Activated CD4-positive, alpha-beta memory T cell treated with anti-CD3 and anti-CD28 coated beads for 36 hours (primary cell): Measurements from ENCODE around the gene PGGT1B. TPM values are rescaled to one million over a fixed set of nuclear protein-coding genes. Genes with fewer than 3 reads are reported as not detected.
A peak's percentile ranks its signal among the peaks of the same experiment; 100 is the strongest.

Source experiments
- CTCF ChIA-PET: fragments of 350-600 bp; sonication (Branson Sonifier 250); formaldehyde crosslinking; loops from one replicate; lab custom pipeline; 2021; ENCODE audit warnings: antibody characterized with exemption, inconsistent platforms; lab: Charles Lee
- POLR2A ChIA-PET: fragments of 350-600 bp; sonication (Branson Sonifier 250); formaldehyde crosslinking; loops from one replicate; lab custom pipeline; 2021; ENCODE audit warnings: antibody characterized with exemption; lab: Charles Lee
- DNase-seq: peaks from one replicate; pipeline ENCODE4 v3.0.0-alpha.2; 2020
- H3K27ac Mint-ChIP-seq: one replicate; pipeline ENCODE4 v1.8.0; 2021; ENCODE audit warnings: mixed read lengths
- H3K27me3 Mint-ChIP-seq: one replicate; pipeline ENCODE4 v1.8.0; 2021; ENCODE audit warnings: mixed read lengths
- H3K36me3 Mint-ChIP-seq: one replicate; pipeline ENCODE4 v1.8.0; 2021; ENCODE audit warnings: mixed read lengths
- H3K4me1 Mint-ChIP-seq: one replicate; pipeline ENCODE4 v1.8.0; 2021; ENCODE audit warnings: low read depth, mixed read lengths
- H3K4me3 Mint-ChIP-seq: one replicate; pipeline ENCODE4 v1.8.0; 2021; ENCODE audit warnings: mild to moderate bottlenecking, mixed read lengths
- H3K9me3 Mint-ChIP-seq: one replicate; pipeline ENCODE4 v1.8.0; 2021; ENCODE audit warnings: mixed read lengths
- intact Hi-C: fragments of 100-400 bp; cut with micrococcal nuclease; formaldehyde crosslinking; loops from one replicate; pipeline ENCODE4 v1.15.1; 2023
- total RNA-seq, 2 experiments: library from RNA; stranded (reverse); gene quantifications; one replicate each; pipeline ENCODE4 v1.2.3, GENCODE V29; 2021

PGGT1B gene
- total RNA-seq, 2 experiments from 2014 or later, result 38.7 TPM

DNA sequence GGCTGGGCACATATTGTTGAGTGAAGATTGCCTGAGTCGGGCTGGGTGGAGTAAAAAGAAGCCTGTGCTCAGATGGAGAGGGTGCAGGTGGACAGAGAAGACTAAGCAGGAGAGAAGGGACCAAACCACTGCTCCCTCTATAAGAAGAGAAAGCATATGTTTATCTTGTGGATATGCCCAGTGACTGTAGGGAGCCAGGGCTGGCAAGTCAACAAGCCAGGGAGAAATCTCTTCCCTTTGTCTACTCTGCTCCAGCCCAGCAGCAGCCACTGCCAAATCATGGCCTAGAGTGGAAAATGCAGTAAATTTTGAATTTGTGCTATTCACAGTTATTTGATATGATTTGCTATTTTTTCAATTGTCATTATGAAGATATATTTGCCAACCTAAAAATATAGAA lies 59.7 kb downstream of the PGGT1B start:
- no peak for DNase-seq
- H3K9me3 Mint-ChIP-seq, result peaks cover 9% of the 10 kb centered on the region
- H3K36me3 Mint-ChIP-seq, result peaks cover 7% of the 10 kb centered on the region
- H3K27me3 Mint-ChIP-seq, result no peaks in the 10 kb centered on the region
- intact Hi-C loops, result no loop called here
- H3K27ac Mint-ChIP-seq, result no peak overlapping the region
- H3K4me1 Mint-ChIP-seq, result no peaks in the 10 kb centered on the region
- ChIA-PET POLR2A (no interaction called here), CTCF (no interaction called here)
- no peak overlapping the region for H3K4me3 Mint-ChIP-seq

DNA sequence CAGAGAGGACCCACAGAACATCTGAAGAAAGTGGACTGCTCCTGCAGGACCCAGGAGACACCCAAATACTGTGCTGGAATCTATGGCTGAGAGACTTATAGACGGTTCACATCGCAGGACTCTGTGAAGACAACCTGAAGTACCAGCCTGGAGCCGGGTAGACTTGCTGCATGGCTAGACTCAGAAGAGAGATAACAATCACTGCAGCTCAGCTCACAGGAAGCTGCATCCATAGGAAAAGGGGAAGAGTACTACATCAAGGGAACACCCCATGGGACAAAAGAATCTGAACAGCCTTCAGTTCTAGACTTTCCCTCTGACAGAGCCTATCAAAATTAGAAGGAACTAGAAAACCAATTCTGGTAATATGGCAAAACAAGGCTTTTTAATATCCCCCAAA lies 66.5 kb downstream of the PGGT1B start:
- no peak overlapping the region for H3K4me3 Mint-ChIP-seq
- H3K36me3 Mint-ChIP-seq, result peaks cover 3% of the 10 kb centered on the region
- H3K27ac Mint-ChIP-seq, result no peak overlapping the region
- H3K4me1 Mint-ChIP-seq, result no peaks in the 10 kb centered on the region
- no peak for DNase-seq
- ChIA-PET POLR2A (no interaction called here), CTCF (interaction anchor here (0.6 kb wide), 1 partner anchor 70 kb away, joined by 3 read pairs; no protein-coding TSS in a partner anchor)
- H3K9me3 Mint-ChIP-seq, result peaks cover 9% of the 10 kb centered on the region
- intact Hi-C loops, result no loop called here
- H3K27me3 Mint-ChIP-seq, result no peaks in the 10 kb centered on the region

DNA sequence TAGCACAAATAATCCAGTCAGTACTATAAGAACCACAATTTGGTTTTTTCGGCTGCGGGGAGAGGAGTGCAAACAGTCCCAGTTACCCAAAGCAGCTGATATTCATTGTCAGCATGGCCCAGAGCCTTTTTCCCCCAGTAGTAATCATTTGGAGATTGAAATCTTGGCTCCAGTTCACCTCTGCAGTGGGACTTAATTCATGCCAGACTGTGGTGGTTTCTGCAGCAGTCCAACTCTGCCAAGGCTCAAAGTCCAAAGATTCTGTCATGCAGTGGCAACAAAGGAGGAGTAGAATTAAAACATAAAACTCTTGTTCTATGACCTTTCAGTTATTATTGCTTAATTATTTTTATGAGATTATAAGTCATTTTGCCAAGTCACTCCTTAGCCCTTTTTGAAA lies 68.0 kb downstream of the PGGT1B start:
- Mint-ChIP-seq H3K27ac (no peak overlapping the region), H3K9me3 (peaks cover 5% of the 10 kb centered on the region), H3K4me3 (no peak overlapping the region), H3K36me3 (no peaks in the 10 kb centered on the region), H3K27me3 (no peaks in the 10 kb centered on the region), H3K4me1 (no peaks in the 10 kb centered on the region)
- ChIA-PET POLR2A (no interaction called here), CTCF (no interaction called here)
- intact Hi-C loops, result no loop called here
- DNase-seq, result no peak

DNA sequence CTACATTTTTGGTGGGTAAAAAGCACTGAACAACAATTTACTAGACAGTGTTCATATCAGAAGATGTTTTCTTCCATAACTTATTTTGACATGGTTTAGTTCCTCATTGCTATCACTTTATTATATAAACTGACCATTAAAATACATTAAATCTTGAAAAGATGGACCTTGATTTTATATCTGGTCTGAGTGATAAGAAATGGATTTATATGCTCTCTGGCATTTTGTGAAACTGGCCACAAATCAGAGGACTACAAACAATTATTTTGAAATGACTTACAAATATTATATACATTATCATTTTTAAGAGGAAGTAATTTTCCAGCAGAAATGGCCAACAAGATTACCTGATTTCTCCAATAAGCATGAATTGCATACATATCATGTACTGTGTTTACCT lies 69.4 kb downstream of the PGGT1B start:
- H3K4me3 Mint-ChIP-seq, result no peak overlapping the region
- ChIA-PET CTCF (no interaction called here), POLR2A (no interaction called here)

DNA sequence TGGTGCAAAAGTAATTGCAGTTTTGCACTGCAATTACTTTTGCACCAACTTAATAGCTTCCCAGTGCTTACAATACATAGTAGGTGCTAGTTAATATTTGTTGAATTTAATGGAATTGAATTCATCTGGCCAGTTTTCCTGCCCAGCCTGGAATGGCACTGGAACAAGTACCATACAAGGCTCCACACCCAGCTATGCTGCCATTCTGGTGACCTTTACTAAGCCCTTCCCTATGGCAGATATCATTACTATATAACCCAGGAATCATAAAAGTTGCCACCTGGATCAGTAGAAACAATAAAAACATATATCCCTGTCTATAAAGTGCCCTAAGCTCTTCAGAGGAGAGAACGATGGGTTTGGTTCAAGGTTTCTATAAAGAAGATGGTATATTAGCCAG lies 70.6 kb downstream of the PGGT1B start:
- Mint-ChIP-seq H3K36me3 (no peaks in the 10 kb centered on the region), H3K9me3 (no peaks in the 10 kb centered on the region), H3K4me1 (no peaks in the 10 kb centered on the region), H3K4me3 (no peak overlapping the region), H3K27me3 (peaks cover 3% of the 10 kb centered on the region), H3K27ac (no peak overlapping the region)
- intact Hi-C loops, result no loop called here
- POLR2A ChIA-PET, result no interaction called here
- CTCF ChIA-PET, result no interaction called here
- DNase-seq, result no peak

More for the DNA sequence above, 69.4 kb downstream of the PGGT1B start:
- no peak overlapping the region for H3K27ac Mint-ChIP-seq
- DNase-seq, result no peak
- no peaks in the 10 kb centered on the region for H3K4me1 Mint-ChIP-seq
- no peaks in the 10 kb centered on the region for H3K9me3 Mint-ChIP-seq
- intact Hi-C loops, result no loop called here
- no peaks in the 10 kb centered on the region for H3K36me3 Mint-ChIP-seq
- H3K27me3 Mint-ChIP-seq, result peaks cover 1% of the 10 kb centered on the region

DNA sequence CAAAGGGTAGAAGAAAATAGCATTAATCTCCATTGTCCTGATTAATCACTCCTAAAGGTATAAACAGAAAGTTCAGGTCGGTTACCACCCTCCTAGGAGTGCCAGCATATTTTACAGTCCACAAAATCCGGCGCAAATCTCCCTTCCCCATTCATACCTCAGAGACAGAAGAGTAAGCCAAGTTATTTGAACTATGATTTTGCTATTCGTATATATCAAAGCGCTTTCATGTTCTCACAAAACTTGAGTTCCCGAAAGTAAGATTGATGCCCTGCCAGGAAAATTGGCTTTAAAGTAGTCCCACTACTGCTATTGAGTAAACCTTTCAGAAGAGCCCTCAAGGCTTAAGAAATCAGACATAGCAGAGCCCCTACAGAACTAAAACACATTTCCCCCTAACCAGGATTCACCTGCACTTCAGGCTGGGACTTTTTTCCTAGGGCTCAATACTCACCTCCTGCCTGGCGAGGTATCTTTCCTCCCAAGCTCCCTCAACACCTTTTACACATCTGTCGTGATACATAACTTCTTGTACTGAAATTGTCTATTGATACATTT lies 71.1 kb downstream of the PGGT1B start:
- H3K4me3 Mint-ChIP-seq, result no peak overlapping the region
- ChIA-PET POLR2A (interaction anchor here (0.5 to 1.0 kb wide), 2 partner anchors 10 to 383 kb away, joined by 4 read pairs; no protein-coding TSS in a partner anchor), CTCF (no interaction called here)
- DNase-seq, result no peak
- intact Hi-C loops, result no loop called here
- H3K9me3 Mint-ChIP-seq, result no peaks in the 10 kb centered on the region
- no peaks in the 10 kb centered on the region for H3K4me1 Mint-ChIP-seq
- H3K36me3 Mint-ChIP-seq, result no peaks in the 10 kb centered on the region
- no peak overlapping the region for H3K27ac Mint-ChIP-seq
- peaks cover 6% of the 10 kb centered on the region for H3K27me3 Mint-ChIP-seq

DNA sequence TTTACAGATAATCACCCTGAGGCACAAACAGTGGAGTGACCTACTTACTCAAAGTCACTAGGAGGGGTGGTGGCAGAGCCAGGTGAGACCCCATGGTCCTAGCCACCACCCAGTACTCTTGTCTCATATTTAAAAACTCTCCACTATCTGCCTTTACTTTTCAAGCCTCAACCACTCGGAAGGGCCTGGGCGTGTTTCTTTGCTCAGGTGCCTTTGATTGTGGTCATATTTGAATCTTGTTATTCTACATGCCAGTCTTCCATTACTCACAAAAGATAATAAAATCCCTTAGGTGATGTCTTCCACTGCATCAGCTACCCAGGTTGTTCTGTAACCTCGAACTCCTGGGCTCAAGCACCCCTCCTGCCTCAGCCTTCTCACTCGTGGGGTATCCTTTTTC lies 72.3 kb downstream of the PGGT1B start:
- ChIA-PET CTCF (no interaction called here), POLR2A (interaction anchor here (1.0 kb wide), 1 partner anchor 9 kb away, joined by 4 read pairs; no protein-coding TSS in a partner anchor)
- H3K4me3 Mint-ChIP-seq, result no peak overlapping the region
- peaks cover 9% of the 10 kb centered on the region for H3K27me3 Mint-ChIP-seq
- intact Hi-C loops, result no loop called here
- H3K27ac Mint-ChIP-seq, result no peak overlapping the region
- H3K4me1 Mint-ChIP-seq, result no peaks in the 10 kb centered on the region
- no peak for DNase-seq
- no peaks in the 10 kb centered on the region for H3K9me3 Mint-ChIP-seq
- no peaks in the 10 kb centered on the region for H3K36me3 Mint-ChIP-seq

DNA sequence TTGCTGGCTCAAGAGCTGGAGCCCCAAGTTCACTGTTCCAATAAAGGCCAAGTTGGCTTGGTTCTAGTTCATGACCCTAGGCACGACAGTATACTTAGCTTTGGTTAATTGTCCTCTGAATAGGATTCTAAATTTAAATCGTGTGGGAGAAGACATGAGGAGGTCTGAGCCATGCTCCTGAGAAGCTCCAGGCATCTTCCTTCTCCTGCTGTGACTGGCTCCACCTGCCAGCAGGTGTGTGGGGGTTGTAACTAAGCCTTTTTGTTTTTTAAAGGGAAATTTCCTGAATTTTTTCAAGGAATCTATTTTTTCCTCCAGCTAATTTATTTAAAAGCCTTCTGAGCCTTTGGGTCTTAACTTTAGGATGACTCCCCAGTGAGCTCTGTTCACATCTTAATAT lies 72.8 kb downstream of the PGGT1B start:
- CTCF ChIA-PET, result interaction anchor here (1.5 kb wide), 1 partner anchor 56 kb away, joined by 4 read pairs; no protein-coding TSS in a partner anchor
- Mint-ChIP-seq H3K36me3 (no peaks in the 10 kb centered on the region), H3K9me3 (no peaks in the 10 kb centered on the region), H3K4me3 (no peak overlapping the region), H3K27ac (no peak overlapping the region), H3K4me1 (peaks cover under 1% of the 10 kb centered on the region), H3K27me3 (peaks cover 9% of the 10 kb centered on the region)
- POLR2A ChIA-PET, result no interaction called here
- no peak for DNase-seq
- intact Hi-C loops, result no loop called here

DNA sequence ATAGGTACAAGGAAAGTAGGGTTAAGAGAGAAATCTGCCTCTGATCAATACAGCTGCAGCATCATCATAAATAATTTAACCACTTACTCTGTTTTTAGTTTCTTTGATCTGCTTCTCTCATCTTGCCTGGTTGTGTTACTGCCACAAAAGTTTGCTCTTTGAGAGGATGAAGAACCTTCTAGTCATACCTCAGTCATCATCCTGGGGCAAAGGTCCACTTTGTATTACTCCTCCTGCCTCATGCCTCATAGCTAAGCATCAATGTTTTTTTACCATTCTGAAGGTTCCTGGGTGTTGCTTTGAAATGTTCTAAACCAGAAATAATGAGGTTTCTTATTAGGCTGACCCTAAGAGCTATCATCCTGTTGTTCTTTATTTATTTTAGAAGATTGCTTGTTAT lies 75.9 kb downstream of the PGGT1B start:
- Mint-ChIP-seq H3K9me3 (no peaks in the 10 kb centered on the region), H3K4me1 (peaks cover 3% of the 10 kb centered on the region), H3K27ac (no peak overlapping the region), H3K36me3 (no peaks in the 10 kb centered on the region), H3K4me3 (no peak overlapping the region), H3K27me3 (peaks cover 26% of the 10 kb centered on the region)
- intact Hi-C loops, result no loop called here
- CTCF ChIA-PET, result no interaction called here
- no peak for DNase-seq
- POLR2A ChIA-PET, result no interaction called here

DNA sequence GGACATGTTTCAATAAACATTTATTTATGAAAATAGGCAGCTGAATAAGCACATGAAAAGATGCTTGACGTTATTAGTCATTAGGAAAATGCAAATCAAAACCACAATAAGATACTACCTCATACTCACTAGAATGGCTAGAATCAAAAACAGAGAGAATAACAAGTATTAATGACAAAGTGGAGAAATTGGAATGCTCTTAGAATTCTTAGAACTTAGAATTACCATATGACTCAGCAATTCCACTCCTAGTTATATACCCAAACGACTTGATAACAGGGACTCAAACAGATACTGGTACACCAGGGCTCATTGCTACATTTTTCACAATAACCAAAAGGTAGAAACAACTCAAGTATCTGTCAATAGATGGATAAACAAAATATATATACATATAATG lies 77.9 kb downstream of the PGGT1B start:
- intact Hi-C loops, result loop anchor here (2.0 kb wide), 1 partner anchor 24 kb away; no protein-coding TSS in a partner anchor
- DNase-seq, result no peak
- no peaks in the 10 kb centered on the region for H3K9me3 Mint-ChIP-seq
- ChIA-PET POLR2A (no interaction called here), CTCF (no interaction called here)
- H3K36me3 Mint-ChIP-seq, result peaks cover 3% of the 10 kb centered on the region
- H3K4me1 Mint-ChIP-seq, result peaks cover 6% of the 10 kb centered on the region
- no peak overlapping the region for H3K4me3 Mint-ChIP-seq
- peaks cover 42% of the 10 kb centered on the region for H3K27me3 Mint-ChIP-seq
- H3K27ac Mint-ChIP-seq, result no peak overlapping the region

DNA sequence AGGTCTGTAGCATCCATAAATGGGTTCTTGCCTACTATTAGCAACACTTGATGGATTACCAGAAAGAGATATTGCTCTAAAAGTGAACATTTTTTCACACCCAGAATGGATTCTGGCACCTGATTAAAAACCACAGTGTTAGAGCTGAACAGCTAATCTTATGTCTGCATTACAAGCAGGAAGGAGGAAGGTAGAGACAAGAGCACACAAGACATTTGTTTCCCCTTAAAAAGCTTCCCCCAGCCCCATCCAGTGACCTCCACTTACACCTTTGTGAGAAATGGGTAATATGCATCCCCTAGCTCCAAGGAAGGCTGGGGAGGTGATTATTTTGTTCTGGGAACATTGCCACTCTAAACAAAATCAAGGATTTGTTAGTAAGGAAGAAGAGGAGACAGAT lies 80.9 kb downstream of the PGGT1B start:
- Mint-ChIP-seq H3K4me3 (no peak overlapping the region), H3K9me3 (no peaks in the 10 kb centered on the region), H3K4me1 (peaks cover 6% of the 10 kb centered on the region), H3K27ac (no peak overlapping the region), H3K27me3 (peaks cover 63% of the 10 kb centered on the region), H3K36me3 (peaks cover 3% of the 10 kb centered on the region)
- no peak for DNase-seq
- intact Hi-C loops, result no loop called here
- POLR2A ChIA-PET, result interaction anchor here (1.7 kb wide), 1 partner anchor 9 kb away, joined by 4 read pairs; no protein-coding TSS in a partner anchor
- CTCF ChIA-PET, result interaction anchor here (0.6 to 0.8 kb wide), 3 partner anchors 31 to 962 kb away, joined by 3 to 6 read pairs (median 4); no protein-coding TSS in a partner anchor

DNA sequence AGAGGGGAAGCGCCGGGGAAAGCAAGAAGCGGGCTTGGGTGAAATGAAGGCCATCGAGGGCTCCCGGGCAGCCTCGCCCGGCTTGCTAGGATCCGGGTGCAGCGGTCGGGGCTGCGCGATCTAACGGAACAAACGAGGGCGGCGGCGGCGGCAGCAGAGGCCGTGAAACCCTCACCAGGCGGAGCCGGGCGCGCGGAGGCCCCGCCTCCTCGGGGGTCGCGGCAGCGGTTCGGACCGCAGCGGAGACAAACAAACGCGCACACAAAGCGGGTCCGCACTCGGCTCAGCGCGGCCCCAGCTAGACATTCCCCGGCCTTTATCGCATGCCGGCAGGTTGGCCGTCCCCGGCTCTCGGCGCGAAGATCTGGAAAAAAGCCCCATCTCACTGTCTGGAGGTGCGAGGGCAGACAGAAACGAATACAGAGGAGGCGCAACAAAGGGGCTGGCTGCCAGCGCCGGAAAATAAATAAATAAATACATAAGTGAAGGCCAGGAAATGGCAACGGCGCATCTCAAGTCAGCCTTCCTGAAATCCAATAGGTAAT lies 82.4 kb downstream of the PGGT1B start:
- intact Hi-C loops, result no loop called here
- peak overlapping the region; percentile 69 for H3K4me3 Mint-ChIP-seq
- peaks cover 3% of the 10 kb centered on the region for H3K36me3 Mint-ChIP-seq
- no peaks in the 10 kb centered on the region for H3K9me3 Mint-ChIP-seq
- POLR2A ChIA-PET, result no interaction called here
- peak; percentile 28 for DNase-seq
- peaks cover 66% of the 10 kb centered on the region for H3K27me3 Mint-ChIP-seq
- CTCF ChIA-PET, result interaction anchor here (1.1 kb wide), 1 partner anchor 11 kb away, joined by 3 read pairs; the partner anchor contains the start of gene TRIM36
- H3K4me1 Mint-ChIP-seq, result peaks cover 6% of the 10 kb centered on the region
- H3K27ac Mint-ChIP-seq, result no peak overlapping the region
